Activated naive CD8-positive, alpha-beta T cell treated with anti-CD3 and anti-CD28 coated beads, Interleukin-2, amount 50 U/mL, for 16 hours (primary cell): ENCODE measurements around the gene LIN52.

Source experiments
- DNase-seq: peaks from one replicate; pipeline ENCODE4 v3.0.0-alpha.2; 2020; ENCODE audit warnings: low read depth, low spot score

Gene LIN52

GRCh38 chr14:74084277-74085046 is at the start of gene LIN52, which contains the start of gene ALDH6A1:
TSS of gene LIN52 (plus strand) at chr14:74084956. CDS start at chr14:74084975, 19 bp downstream.
TSS of gene ALDH6A1 (minus strand) at chr14:74084453. CDS start at chr14:74084394, 59 bp downstream.
- peak; percentile 100 for DNase-seq

- DNase-seq: no peak
Measured at GRCh38 chr14:74035556-74035955, 49.2 kb upstream of the LIN52 start.

- no peak for DNase-seq
Measured at GRCh38 chr14:74038020-74038859, 46.5 kb upstream of the LIN52 start.

- no peak for DNase-seq
Measured at GRCh38 chr14:74042296-74042695, 42.5 kb upstream of the LIN52 start.

- no peak for DNase-seq
Measured at GRCh38 chr14:74045522-74045921, 39.2 kb upstream of the LIN52 start.

DNA sequence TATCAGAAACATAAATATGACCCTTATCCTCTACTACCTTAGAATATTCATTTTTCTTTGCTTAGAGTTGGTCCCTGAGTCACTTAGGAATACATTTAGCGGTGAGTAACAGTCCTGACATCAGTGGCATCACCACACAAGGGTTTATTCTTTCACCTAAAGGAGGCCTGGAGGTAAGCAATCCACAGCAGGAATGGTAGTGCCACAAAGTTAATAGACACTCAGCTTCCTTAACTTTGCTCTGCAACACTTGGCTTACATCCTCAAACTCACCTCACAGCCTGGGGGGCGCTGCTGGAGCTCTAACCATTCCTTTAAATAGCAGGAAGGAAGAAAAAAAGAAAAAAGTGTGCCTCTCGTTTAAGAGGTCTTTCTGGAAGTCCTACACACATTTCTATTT is 36.5 kb upstream of the LIN52 start:
- no peak for DNase-seq

DNA sequence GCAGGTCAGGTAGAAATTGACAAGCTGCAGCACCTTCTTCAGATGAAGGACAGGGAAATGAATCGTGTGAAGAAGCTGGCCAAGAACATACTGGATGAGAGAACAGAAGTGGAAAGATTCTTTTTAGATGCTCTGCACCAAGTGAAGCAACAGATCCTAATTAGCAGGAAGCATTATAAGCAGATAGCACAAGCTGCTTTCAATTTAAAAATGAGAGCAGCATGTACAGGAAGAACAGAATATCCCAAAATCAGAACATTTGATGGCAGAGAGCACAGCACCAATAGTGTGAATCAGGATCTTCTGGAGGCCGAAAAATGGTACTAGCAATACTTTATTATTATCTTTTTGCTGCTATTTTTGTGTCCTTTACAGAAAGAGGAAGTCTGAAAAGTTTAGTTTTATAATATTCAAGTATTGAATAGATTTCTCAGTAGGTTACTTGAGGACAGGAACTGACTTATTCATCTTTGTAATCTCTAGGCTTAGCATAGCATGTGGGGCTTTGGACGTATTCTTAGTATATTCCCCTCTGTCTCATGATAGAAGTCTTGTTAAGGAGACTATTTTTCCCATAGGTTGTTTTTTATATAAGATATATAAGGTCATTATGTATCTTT is 34.8 kb upstream of the LIN52 start:
- DNase-seq: no peak

GRCh38 chr14:74062809-74063150 is 22.0 kb upstream of the LIN52 start:
- DNase-seq: no peak

- no peak for DNase-seq
Measured at GRCh38 chr14:74064426-74064825, 20.3 kb upstream of the LIN52 start.

- DNase-seq: no peak
Measured at GRCh38 chr14:74064883-74065282, 19.9 kb upstream of the LIN52 start.

DNA sequence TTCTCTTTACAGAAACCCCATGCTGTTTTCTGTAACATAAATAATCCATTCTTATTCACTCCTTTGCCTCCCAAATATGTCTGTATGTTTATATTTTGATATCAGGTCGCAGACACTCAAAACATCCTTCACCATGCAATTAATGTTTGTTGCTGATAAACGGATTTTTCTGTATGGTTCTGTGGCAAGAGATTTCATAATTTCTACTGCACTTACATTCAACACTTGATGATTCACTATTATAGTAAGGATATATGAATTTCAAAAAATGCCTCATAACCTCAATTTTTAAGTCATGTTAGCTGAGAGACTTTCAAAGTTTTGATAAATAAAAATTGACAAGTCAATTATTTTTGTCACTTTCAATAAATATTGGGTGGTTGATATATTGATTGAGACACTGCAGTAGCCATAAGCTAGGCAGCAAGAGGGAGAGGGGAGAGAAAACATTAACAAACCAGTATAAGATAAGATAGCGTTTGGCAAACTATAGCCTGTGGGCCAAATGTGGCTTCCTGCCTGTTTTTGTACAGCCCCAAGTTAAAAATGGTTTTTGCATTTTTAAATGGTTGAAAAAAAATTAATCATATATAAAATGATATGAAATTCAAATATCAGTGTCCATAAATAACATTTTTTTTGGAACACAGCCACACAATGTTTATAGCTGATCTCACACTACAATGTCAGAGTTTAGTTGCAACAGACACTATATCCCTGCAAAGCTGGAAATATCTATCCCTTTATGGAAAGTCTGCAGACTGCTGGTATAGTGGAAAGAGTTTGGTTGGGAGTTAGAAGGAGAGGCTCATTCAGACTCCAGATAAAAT is 18.8 kb upstream of the LIN52 start:
- no peak for DNase-seq

GRCh38 chr14:74077401-74077800 is 7.4 kb upstream of the LIN52 start:
- DNase-seq: no peak

GRCh38 chr14:74080820-74081460 is 3.8 kb upstream of the LIN52 start:
- no peak for DNase-seq

DNA sequence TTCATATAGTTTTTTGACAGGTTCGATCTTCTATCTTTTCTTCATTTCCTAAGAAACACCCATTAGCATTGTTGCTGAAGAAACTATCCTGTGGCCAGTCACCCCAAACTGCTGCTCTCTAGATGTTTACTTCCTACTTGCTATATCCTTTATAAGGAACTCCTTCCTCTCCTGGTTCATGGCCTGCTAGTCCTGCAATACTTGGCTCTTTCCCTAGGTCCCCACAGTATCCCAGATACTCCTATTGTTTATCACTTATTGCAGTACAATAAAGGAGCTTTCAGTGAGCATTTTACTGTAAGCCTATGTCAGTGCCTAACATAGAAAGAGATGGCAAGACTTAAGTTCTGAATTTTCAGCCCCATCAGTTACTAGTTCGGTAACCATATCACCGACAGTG is 3.3 kb upstream of the LIN52 start:
- DNase-seq: no peak

GRCh38 chr14:74083161-74083560 is 1.6 kb upstream of the LIN52 start:
- DNase-seq: no peak

DNA sequence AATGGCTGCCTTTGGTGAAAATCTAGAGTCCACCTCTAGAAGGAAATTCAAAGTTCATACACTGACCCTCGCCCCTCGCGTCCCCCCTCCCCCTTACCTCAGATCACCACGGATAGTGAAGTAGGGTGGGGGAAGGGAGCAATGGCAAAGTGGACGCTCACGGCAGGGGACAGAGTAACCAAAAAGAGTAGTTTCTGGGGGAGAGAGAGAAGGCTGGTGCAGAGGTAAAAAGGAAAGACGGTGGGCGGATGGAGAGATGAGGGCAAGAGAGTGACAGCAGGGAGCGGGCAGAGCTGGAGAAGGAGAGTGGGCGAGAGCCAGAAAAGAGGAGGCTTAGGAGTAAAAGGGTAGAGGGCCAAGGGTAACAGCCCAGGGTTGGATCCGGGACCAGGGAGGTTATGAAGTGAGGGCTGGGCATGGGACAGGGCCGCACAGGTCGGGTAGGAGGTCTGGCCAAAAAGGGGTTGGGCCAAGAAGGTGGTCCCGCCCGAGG is 926 bp upstream of the LIN52 start:
- DNase-seq: no peak

DNA sequence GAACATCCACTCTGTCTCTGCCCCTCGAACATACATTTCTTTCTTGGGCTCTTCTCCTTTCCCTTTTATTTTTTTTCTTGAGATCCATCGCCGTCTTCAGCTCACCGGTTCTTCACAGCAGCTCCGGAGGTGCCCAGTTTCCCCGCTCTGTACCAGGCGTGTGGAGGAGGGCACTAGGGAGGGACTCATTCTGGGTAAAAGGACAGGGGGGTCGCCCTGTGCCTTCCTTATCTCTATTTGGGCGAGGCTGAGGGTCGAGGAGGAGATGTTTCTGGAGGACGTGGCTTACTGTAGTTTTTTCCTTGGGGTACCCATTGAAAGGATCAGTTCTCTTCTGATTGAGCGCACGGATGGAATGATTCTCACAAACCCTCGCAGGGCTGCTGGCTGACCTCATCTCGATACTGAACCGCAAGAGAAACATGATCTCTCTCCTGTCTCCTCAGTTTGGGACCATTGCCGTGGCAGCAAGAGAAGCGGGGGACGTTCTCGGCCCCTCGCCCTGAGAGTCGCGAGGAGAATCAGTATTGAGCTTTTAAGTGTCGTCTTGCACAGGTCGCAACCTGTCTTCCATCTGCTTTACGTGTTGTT is 386 bp downstream of the LIN52 start:
- DNase-seq: no peak

DNA sequence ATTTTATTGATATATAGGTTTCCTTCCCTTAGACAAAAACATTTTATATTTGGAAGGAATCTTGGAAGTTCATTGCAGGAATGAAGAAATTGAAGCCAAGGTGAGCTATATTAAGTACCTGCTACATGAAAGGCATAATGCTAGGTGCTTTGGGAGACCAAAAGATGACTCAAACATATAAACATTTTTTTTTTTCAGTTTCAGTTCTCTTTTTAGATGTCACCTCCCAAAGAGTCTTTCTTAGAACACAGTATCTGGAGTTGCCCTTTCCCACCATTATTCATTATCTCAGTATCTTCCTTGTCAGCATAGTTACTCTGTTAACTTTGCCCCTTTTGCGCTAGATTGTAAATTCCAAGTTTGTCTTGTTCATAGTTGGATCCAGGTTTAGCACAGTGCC is 1.1 kb downstream of the LIN52 start:
- DNase-seq: no peak

DNA sequence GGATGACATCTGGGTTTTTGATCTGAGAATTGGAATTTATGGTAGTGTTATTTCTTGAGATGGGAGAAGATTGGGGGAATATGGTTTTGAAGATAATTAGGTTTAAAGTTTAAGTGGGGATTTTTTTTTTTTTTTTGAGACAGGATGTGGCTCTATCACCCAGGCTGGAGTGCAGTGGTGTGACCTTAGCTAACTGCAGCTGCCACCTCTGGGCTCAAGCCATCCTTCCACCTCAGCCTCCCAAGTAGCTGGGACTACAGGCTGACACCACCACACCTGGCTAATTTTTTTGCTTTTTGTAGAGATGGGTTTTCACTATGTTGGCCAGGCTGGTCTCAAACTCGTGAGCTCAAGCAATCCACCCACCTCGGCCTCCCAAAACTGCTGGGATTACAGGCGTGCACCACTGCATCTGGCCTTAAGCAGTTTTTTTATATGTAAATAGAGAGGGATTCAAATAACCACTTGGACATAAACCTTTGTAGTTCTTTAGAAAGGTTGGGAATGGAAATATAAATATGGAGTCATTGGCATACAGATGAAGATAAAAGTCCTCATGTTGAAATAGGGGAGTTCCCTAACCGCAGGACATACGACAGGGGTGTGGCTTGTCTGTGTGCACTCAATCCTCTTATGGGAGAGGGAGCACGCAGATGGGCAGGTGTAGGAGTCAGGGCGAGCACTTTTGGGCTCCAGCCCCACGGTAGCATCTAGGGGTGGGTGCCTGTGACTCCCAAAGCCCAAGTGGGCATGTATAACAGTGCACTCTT is 4.7 kb downstream of the LIN52 start:
- no peak for DNase-seq

GRCh38 chr14:74105381-74105780 is 20.6 kb downstream of the LIN52 start:
- DNase-seq: no peak
